Thyroid gland (tissue), 4 donors: Measurements from ENCODE around the gene GAR1.

Experiments used
- CTCF ChIP-seq, 6 experiments: fragments of 200-600 bp in 3 of 6; fragments of 450-650 bp in 3 of 6; sonication (generic) in 3 of 6; IDR thresholded peaks; one replicate each; pipeline ENCODE4 v1.5.1; 2016 to 2019; ENCODE audit warnings: antibody characterized with exemption in 6 of 6, mild to moderate bottlenecking in 2 of 6, inconsistent platforms in 1 of 6, moderate library complexity in 1 of 6
- POLR2A ChIP-seq, 2 donors: fragments of 450-650 bp; IDR thresholded peaks; one replicate each; pipeline ENCODE4 v1.6.1; 2017; ENCODE audit warnings: antibody characterized with exemption in 2 of 2, mild to moderate bottlenecking in 2 of 2, moderate library complexity in 1 of 2

- TF ChIP-seq POLR2A (IDR thresholded peaks at IDR 0.05): no peak
- no peak for TF ChIP-seq CTCF (IDR thresholded peaks at IDR 0.05)
These were observed 2.7 kb downstream of the GAR1 start for GRCh38 chr4:109818268-109818667.
